Measurements from ENCODE around the gene NRG3.
A peak's percentile ranks its signal among the peaks of the same experiment; 100 is the strongest.

Gene NRG3

DNA sequence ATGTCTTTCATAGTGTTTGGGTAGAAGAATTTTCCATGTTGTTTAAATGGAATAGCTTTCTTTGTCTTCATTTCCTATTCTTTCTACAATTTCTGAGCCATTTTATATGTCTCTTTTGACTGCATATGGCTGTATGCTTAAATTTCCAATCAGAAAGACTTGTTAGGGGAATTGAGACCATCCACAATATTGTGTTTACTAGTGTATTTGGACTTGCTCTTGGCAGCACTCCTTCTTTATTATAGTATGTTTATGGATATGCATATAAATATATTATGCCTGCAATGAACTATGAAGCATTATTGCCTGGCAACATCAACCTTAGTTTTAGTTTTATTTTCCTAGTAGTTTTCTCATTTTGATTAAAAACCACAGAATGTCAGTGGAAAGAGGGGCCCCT is 92.7 kb downstream of the NRG3 start (continued):
- TF ChIP-seq PRDM2 (tag by site-specific recombination; IDR thresholded peaks at IDR 0.05; ENCODE audit: borderline replicate concordance) = no peak

- Histone ChIP-seq H3K9me3 (ENCODE audit: control insufficient read depth, insufficient read depth, low read depth, low read length) (no peaks in the 10 kb centered on the region), H3K4me3 (ENCODE audit: low read depth, low read length) (no peak overlapping the region), H3K36me3 (ENCODE audit: control insufficient read depth in 2 of 2, insufficient read depth in 1 of 2, low read length in 2 of 2) (no peaks in the 10 kb centered on the region; a peak in 1 of 3 replicates), H3K27ac (ENCODE audit: extremely low read depth, low read depth, low read length) (no peak overlapping the region), H3K4me1 (ENCODE audit: control insufficient read depth, insufficient read depth, low read length) (no peaks in the 10 kb centered on the region)
- CTCF ChIA-PET = no interaction called here
- TF ChIP-seq KLF7 (tag by site-specific recombination; IDR thresholded peaks at IDR 0.05; ENCODE audit: borderline replicate concordance) = no peak
- POLR2A ChIA-PET = no interaction called here
These were observed 94.1 kb downstream of the NRG3 start for GRCh38 chr10:81969136-81969535.

GRCh38 chr10:81978238-81978637 is 103.2 kb downstream of the NRG3 start:
- ChIA-PET CTCF (no interaction called here), POLR2A (no interaction called here)
- Histone ChIP-seq H3K9me3 (ENCODE audit: control insufficient read depth, insufficient read depth, low read depth, low read length) (no peaks in the 10 kb centered on the region), H3K4me3 (ENCODE audit: low read depth, low read length) (no peak overlapping the region), H3K27ac (ENCODE audit: extremely low read depth, low read depth, low read length) (no peak overlapping the region), H3K36me3 (ENCODE audit: control insufficient read depth in 2 of 2, insufficient read depth in 1 of 2, low read length in 2 of 2) (no peaks in the 10 kb centered on the region), H3K4me1 (ENCODE audit: control insufficient read depth, insufficient read depth, low read length) (no peaks in the 10 kb centered on the region; the same call in 1 of the 2 replicates)
- TF ChIP-seq, protein P1, sequence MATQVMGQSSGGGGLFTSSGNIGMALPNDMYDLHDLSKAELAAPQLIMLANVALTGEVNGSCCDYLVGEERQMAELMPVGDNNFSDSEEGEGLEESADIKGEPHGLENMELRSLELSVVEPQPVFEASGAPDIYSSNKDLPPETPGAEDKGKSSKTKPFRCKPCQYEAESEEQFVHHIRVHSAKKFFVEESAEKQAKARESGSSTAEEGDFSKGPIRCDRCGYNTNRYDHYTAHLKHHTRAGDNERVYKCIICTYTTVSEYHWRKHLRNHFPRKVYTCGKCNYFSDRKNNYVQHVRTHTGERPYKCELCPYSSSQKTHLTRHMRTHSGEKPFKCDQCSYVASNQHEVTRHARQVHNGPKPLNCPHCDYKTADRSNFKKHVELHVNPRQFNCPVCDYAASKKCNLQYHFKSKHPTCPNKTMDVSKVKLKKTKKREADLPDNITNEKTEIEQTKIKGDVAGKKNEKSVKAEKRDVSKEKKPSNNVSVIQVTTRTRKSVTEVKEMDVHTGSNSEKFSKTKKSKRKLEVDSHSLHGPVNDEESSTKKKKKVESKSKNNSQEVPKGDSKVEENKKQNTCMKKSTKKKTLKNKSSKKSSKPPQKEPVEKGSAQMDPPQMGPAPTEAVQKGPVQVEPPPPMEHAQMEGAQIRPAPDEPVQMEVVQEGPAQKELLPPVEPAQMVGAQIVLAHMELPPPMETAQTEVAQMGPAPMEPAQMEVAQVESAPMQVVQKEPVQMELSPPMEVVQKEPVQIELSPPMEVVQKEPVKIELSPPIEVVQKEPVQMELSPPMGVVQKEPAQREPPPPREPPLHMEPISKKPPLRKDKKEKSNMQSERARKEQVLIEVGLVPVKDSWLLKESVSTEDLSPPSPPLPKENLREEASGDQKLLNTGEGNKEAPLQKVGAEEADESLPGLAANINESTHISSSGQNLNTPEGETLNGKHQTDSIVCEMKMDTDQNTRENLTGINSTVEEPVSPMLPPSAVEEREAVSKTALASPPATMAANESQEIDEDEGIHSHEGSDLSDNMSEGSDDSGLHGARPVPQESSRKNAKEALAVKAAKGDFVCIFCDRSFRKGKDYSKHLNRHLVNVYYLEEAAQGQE (tag by site-specific recombination; IDR thresholded peaks at IDR 0.05) = peak; percentile 90
- TF ChIP-seq ZNF423 (tag by site-specific recombination; IDR thresholded peaks at IDR 0.05) = no peak

DNA sequence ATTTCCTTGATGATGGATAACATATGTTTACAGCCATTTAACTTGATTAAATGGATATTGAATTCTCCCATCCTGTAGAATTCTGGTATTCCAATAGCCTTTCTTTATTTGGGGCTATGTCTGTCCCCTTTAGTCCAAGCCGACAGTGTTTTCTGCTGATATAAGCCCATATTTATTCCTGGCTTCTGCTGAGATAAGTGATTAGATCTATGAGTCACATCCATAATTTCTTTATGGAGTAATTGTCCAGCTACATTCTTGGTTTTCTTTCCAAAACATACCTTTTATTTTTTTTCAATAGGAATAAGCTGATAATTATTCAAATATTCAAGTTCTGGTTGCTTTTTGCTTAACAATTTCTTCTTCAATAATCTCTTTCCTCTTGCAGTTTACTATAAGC is 106.7 kb downstream of the NRG3 start:
- POLR2A ChIA-PET = no interaction called here
- no peak overlapping the region for H3K27ac ChIP-seq (ENCODE audit: extremely low read depth, low read depth, low read length)
- CTCF ChIA-PET = no interaction called here
- TF ChIP-seq ZNF140 (tag by site-specific recombination; IDR thresholded peaks at IDR 0.05) (no peak), ZNF18 (tag by site-specific recombination; IDR thresholded peaks at IDR 0.05) (no peak), ZNF707 (tag by site-specific recombination; IDR thresholded peaks at IDR 0.05) (no peak), ZNF146 (tag by site-specific recombination; IDR thresholded peaks at IDR 0.05) (no peak), ZNF391 (tag by site-specific recombination; IDR thresholded peaks at IDR 0.05; ENCODE audit: borderline replicate concordance, low read depth) (no peak), ZNF837 (tag by site-specific recombination; IDR thresholded peaks at IDR 0.05) (no peak), ZFHX2 (tag by site-specific recombination; conservative IDR thresholded peaks at IDR 0.05) (no peak), SALL2 (tag by site-specific recombination; IDR thresholded peaks at IDR 0.05; ENCODE audit: borderline replicate concordance) (no peak), ZNF184 (tag by site-specific recombination; IDR thresholded peaks at IDR 0.05) (no peak), ZNF362 (tag by site-specific recombination; IDR thresholded peaks at IDR 0.05) (no peak), EGR2 (tag by site-specific recombination; IDR thresholded peaks at IDR 0.05; ENCODE audit: low read depth) (no peak), GFI1B (tag by site-specific recombination; IDR thresholded peaks at IDR 0.05) (no peak)
- TF ChIP-seq, protein P2, sequence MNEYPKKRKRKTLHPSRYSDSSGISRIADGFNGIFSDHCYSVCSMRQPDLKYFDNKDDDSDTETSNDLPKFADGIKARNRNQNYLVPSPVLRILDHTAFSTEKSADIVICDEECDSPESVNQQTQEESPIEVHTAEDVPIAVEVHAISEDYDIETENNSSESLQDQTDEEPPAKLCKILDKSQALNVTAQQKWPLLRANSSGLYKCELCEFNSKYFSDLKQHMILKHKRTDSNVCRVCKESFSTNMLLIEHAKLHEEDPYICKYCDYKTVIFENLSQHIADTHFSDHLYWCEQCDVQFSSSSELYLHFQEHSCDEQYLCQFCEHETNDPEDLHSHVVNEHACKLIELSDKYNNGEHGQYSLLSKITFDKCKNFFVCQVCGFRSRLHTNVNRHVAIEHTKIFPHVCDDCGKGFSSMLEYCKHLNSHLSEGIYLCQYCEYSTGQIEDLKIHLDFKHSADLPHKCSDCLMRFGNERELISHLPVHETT (tag by site-specific recombination; IDR thresholded peaks at IDR 0.05) = no peak

More for the DNA sequence above, 106.7 kb downstream of the NRG3 start:
- Histone ChIP-seq H3K4me3 (ENCODE audit: low read depth, low read length) (no peak overlapping the region), H3K4me1 (ENCODE audit: control insufficient read depth, insufficient read depth, low read length) (no peaks in the 10 kb centered on the region; the same call in 1 of the 2 replicates), H3K9me3 (ENCODE audit: control insufficient read depth, insufficient read depth, low read depth, low read length) (no peaks in the 10 kb centered on the region), H3K36me3 (ENCODE audit: control insufficient read depth in 2 of 2, insufficient read depth in 1 of 2, low read length in 2 of 2) (no peaks in the 10 kb centered on the region)

All from HEK293 (cell line).